HG03469 (cell line): ENCODE measurements around the gene COBLL1.
"Not testable (repeated sequence)": the region's sequence is repeated elsewhere in the genome, so short reads cannot be mapped to it uniquely, and the experiment has no call there.

Experiments
- ATAC-seq: cut with Tn5 transposase; IDR thresholded peaks from one replicate; pipeline ENCODE4 v1.9.1; 2021; ENCODE audit warnings: mild to moderate bottlenecking, moderate library complexity, moderate number of reproducible peaks; ENCODE audit not compliant: unreplicated experiment

Gene COBLL1

GRCh38 chr2:164721430-164721829 is 120.2 kb downstream of the COBLL1 start:
- ATAC-seq: no peak

GRCh38 chr2:164719996-164720941 is 121.4 kb downstream of the COBLL1 start:
- ATAC-seq: no peak

- ATAC-seq: no peak
Observed at GRCh38 chr2:164717000-164717803, 124.4 kb downstream of the COBLL1 start.

GRCh38 chr2:164714471-164714870 is 127.2 kb downstream of the COBLL1 start:
- no peak for ATAC-seq

- no peak for ATAC-seq
Observed at GRCh38 chr2:164711766-164712138, 129.9 kb downstream of the COBLL1 start.

GRCh38 chr2:164710837-164711765 is 130.5 kb downstream of the COBLL1 start:
- ATAC-seq: no peak

GRCh38 chr2:164710252-164710836 is 131.3 kb downstream of the COBLL1 start:
- not testable (repeated sequence) for ATAC-seq

GRCh38 chr2:164706522-164706921 is 135.1 kb downstream of the COBLL1 start:
- ATAC-seq: no peak

GRCh38 chr2:164705412-164706167 is 136.0 kb downstream of the COBLL1 start:
- ATAC-seq: no peak

GRCh38 chr2:164703915-164704706 is 137.5 kb downstream of the COBLL1 start:
- ATAC-seq: no peak

- ATAC-seq: no peak
Observed at GRCh38 chr2:164701565-164701964, 140.1 kb downstream of the COBLL1 start.

- no peak for ATAC-seq
Observed at GRCh38 chr2:164700390-164700789, 141.2 kb downstream of the COBLL1 start.

- ATAC-seq: peak; percentile 44
Observed at GRCh38 chr2:164697688-164698461, 143.7 kb downstream of the COBLL1 start.

GRCh38 chr2:164696634-164697033 is 145.0 kb downstream of the COBLL1 start:
- ATAC-seq: no peak

- no peak for ATAC-seq
Observed at GRCh38 chr2:164694275-164694695, 147.3 kb downstream of the COBLL1 start.

- no peak for ATAC-seq
Observed at GRCh38 chr2:164693834-164694233, 147.8 kb downstream of the COBLL1 start.

- no peak for ATAC-seq
Observed at GRCh38 chr2:164693390-164693789, 148.2 kb downstream of the COBLL1 start.

GRCh38 chr2:164692958-164693357 is 148.7 kb downstream of the COBLL1 start:
- no peak for ATAC-seq
